Measurements from ENCODE around the gene PRKCH. TPM values are rescaled to one million over a fixed set of nuclear protein-coding genes. Genes with fewer than 3 reads are reported as not detected.

Gene PRKCH
- polyA plus RNA-seq, 1 donor from 2014 or later: 2.0 TPM

DNA sequence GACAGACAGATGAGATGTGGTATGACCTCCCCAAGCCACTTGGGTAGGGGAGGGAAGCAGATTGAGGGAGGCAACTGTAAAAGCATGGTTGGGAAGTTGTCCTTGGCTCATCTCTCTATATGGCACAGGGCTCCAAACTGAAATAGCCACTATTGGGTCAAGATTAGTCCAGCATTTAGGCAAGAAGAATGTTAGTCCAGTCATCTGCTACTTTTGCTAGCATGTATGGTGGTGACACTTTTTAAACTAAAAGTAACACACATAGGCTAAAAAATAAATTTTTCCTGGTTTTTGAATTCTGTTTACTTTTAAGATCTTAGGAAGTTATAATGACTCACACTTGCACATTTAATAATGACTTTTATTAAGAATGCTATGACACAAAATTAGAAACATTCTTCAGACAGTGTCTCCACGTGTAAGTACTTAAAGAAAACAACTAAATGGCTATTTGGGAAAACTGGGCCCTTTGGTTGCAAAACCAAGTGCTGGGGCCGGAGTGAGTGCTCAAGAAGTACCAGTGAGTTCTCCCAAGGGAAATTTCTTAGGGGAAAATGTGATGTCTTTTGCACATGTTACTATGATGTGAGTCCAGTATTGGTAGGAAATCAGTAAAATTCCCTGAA is 194.9 kb downstream of the PRKCH start:
- Histone ChIP-seq H3F3A (ENCODE audit: insufficient read depth, low read length, poor library complexity, severe bottlenecking) (no peaks in the 10 kb centered on the region), H3K79me2 (replicated peaks; ENCODE audit: insufficient read depth, low read length) (no peaks in the 10 kb centered on the region), H3K4me3 (ENCODE audit: low read length) (no peak overlapping the region), H3K4me2 (ENCODE audit: low read length) (no peak overlapping the region), H2AFZ (ENCODE audit: low read depth, low read length) (no peak overlapping the region), H3K27ac (ENCODE audit: low read length) (no peak overlapping the region), H4K20me1 (ENCODE audit: insufficient read depth) (no peaks in the 10 kb centered on the region), H3K9me2 (ENCODE audit: insufficient read depth, low read length) (no peaks in the 10 kb centered on the region), H3K27me3 (ENCODE audit: insufficient read depth, low read depth, low read length) (no peaks in the 10 kb centered on the region), H3K36me3 (ENCODE audit: insufficient read depth, low read length) (no peaks in the 10 kb centered on the region), H3K9me3 (ENCODE audit: low read length) (no peaks in the 10 kb centered on the region), H3K9ac (ENCODE audit: low read length) (no peak overlapping the region)
- TF ChIP-seq MXI1 (conservative IDR thresholded peaks at IDR 0.05; ENCODE audit: poor library complexity, severe bottlenecking) (no peak), TAF1 (IDR thresholded peaks at IDR 0.05; ENCODE audit: low read depth) (no peak), EP300 (conservative IDR thresholded peaks at IDR 0.05; ENCODE audit: poor library complexity, severe bottlenecking) (no peak)
- TF ChIP-seq, protein P1, sequence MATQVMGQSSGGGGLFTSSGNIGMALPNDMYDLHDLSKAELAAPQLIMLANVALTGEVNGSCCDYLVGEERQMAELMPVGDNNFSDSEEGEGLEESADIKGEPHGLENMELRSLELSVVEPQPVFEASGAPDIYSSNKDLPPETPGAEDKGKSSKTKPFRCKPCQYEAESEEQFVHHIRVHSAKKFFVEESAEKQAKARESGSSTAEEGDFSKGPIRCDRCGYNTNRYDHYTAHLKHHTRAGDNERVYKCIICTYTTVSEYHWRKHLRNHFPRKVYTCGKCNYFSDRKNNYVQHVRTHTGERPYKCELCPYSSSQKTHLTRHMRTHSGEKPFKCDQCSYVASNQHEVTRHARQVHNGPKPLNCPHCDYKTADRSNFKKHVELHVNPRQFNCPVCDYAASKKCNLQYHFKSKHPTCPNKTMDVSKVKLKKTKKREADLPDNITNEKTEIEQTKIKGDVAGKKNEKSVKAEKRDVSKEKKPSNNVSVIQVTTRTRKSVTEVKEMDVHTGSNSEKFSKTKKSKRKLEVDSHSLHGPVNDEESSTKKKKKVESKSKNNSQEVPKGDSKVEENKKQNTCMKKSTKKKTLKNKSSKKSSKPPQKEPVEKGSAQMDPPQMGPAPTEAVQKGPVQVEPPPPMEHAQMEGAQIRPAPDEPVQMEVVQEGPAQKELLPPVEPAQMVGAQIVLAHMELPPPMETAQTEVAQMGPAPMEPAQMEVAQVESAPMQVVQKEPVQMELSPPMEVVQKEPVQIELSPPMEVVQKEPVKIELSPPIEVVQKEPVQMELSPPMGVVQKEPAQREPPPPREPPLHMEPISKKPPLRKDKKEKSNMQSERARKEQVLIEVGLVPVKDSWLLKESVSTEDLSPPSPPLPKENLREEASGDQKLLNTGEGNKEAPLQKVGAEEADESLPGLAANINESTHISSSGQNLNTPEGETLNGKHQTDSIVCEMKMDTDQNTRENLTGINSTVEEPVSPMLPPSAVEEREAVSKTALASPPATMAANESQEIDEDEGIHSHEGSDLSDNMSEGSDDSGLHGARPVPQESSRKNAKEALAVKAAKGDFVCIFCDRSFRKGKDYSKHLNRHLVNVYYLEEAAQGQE (IDR thresholded peaks at IDR 0.05; ENCODE audit: borderline replicate concordance): no peak

DNA sequence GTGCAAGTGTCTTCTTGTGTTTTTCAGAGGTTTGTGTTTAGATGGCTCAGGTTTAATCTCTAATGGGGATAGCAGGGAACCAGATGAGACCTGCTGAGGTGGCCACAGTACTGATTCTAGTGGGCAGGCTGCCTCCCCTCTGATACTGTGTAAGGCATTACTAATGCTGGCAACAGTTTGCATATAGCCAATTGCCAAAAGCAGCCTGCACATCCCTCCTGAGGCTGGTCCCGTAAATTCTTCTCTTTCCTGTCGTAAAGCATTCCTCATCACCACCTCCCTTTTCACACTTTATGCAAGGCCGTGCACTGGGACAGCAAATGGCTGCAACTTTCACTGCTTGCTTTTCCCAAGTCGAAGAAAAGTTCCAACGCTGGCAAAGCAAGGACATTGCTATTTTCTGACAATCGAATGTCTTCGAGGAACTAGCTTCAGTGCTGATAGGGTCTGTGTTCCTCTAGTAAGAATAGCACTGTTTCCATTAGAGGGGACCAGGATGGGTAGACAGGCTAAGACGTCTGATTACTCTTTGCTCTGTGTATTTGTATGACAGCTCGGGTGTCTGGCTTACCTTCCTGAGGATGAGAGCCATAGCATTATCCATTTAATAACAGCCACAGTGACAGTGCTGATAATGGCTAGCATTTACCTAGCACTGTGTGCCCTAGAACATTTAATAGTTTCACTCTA is 195.7 kb downstream of the PRKCH start:
- no peak overlapping the region for H3K4me3 ChIP-seq (ENCODE audit: low read length)
- TF ChIP-seq POLR2AphosphoS5 (IDR thresholded peaks at IDR 0.05) (no peak), MXI1 (conservative IDR thresholded peaks at IDR 0.05; ENCODE audit: poor library complexity, severe bottlenecking) (no peak), SMC3 (conservative IDR thresholded peaks at IDR 0.05; ENCODE audit: poor library complexity) (no peak), RAD21 (conservative IDR thresholded peaks at IDR 0.05) (no peak), TAF1 (IDR thresholded peaks at IDR 0.05; ENCODE audit: low read depth) (no peak)
- TF ChIP-seq, protein P2, sequence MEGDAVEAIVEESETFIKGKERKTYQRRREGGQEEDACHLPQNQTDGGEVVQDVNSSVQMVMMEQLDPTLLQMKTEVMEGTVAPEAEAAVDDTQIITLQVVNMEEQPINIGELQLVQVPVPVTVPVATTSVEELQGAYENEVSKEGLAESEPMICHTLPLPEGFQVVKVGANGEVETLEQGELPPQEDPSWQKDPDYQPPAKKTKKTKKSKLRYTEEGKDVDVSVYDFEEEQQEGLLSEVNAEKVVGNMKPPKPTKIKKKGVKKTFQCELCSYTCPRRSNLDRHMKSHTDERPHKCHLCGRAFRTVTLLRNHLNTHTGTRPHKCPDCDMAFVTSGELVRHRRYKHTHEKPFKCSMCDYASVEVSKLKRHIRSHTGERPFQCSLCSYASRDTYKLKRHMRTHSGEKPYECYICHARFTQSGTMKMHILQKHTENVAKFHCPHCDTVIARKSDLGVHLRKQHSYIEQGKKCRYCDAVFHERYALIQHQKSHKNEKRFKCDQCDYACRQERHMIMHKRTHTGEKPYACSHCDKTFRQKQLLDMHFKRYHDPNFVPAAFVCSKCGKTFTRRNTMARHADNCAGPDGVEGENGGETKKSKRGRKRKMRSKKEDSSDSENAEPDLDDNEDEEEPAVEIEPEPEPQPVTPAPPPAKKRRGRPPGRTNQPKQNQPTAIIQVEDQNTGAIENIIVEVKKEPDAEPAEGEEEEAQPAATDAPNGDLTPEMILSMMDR (IDR thresholded peaks at IDR 0.05; ENCODE audit: poor library complexity, severe bottlenecking): no peak
- TF ChIP-seq, protein P1 (IDR thresholded peaks at IDR 0.05; ENCODE audit: borderline replicate concordance): no peak
- H3K9ac ChIP-seq (ENCODE audit: low read length): no peak overlapping the region
- H4K20me1 ChIP-seq (ENCODE audit: insufficient read depth): no peaks in the 10 kb centered on the region
- H3K4me2 ChIP-seq (ENCODE audit: low read length): no peak overlapping the region
- H3K79me2 ChIP-seq (replicated peaks; ENCODE audit: insufficient read depth, low read length): no peaks in the 10 kb centered on the region
- no peaks in the 10 kb centered on the region for H3K27me3 ChIP-seq (ENCODE audit: insufficient read depth, low read depth, low read length)
- no peaks in the 10 kb centered on the region for H3F3A ChIP-seq (ENCODE audit: insufficient read depth, low read length, poor library complexity, severe bottlenecking)
- no peaks in the 10 kb centered on the region for H3K36me3 ChIP-seq (ENCODE audit: insufficient read depth, low read length)
- H2AFZ ChIP-seq (ENCODE audit: low read depth, low read length): no peak overlapping the region
- no peaks in the 10 kb centered on the region for H3K9me2 ChIP-seq (ENCODE audit: insufficient read depth, low read length)
- H3K27ac ChIP-seq (ENCODE audit: low read length): no peak overlapping the region
- H3K9me3 ChIP-seq (ENCODE audit: low read length): no peaks in the 10 kb centered on the region
